Neural cell (in vitro differentiated cells): ENCODE data around the gene ERMAP. TPM values are rescaled to one million over a fixed set of nuclear protein-coding genes. Genes with fewer than 3 reads are reported as not detected.

Experiments
- H2AFZ ChIP-seq: fragments of 200-600, 300-800 bp; sonication (generic), shearing (Covaris generic); 2 replicates; pipeline ENCODE4 v1.6.0; 2014; ENCODE audit warnings: low read depth, mild to moderate bottlenecking, antibody characterized with exemption, low read length, moderate library complexity
- H3F3A ChIP-seq: fragments of 200-600 bp; shearing (Covaris generic); 2 replicates; pipeline ENCODE4 v1.6.1; 2016; ENCODE audit warnings: mild to moderate bottlenecking, moderate library complexity, mixed read lengths, antibody characterized with exemption, low read length; ENCODE audit not compliant: insufficient read depth, poor library complexity, severe bottlenecking
- H3K27ac ChIP-seq: fragments of 200-600, 300-800 bp; sonication (generic), shearing (Covaris generic); 2 replicates; pipeline ENCODE4 v1.5.1; 2014; ENCODE audit warnings: mild to moderate bottlenecking, low read length, moderate library complexity
- H3K27me3 ChIP-seq: fragments of 300-800, 200-600 bp; sonication (generic), shearing (Covaris generic); 2 replicates; pipeline ENCODE4 v1.6.0; 2014; ENCODE audit warnings: mild to moderate bottlenecking, low read depth, low read length, moderate library complexity; ENCODE audit not compliant: insufficient read depth
- H3K36me3 ChIP-seq: fragments of 300-800, 200-600 bp; sonication (generic), shearing (Covaris generic); 2 replicates; pipeline ENCODE4 v1.5.1; 2014; ENCODE audit warnings: mild to moderate bottlenecking, antibody characterized with exemption, low read length, moderate library complexity; ENCODE audit not compliant: insufficient read depth
- H3K4me2 ChIP-seq: fragments of 300-800, 200-600 bp; sonication (generic), shearing (Covaris generic); 2 replicates; pipeline ENCODE4 v1.6.0; 2014; ENCODE audit warnings: mild to moderate bottlenecking, low read length
- H3K4me3 ChIP-seq: fragments of 300-800, 200-600 bp; sonication (generic), shearing (Covaris generic); 2 replicates; pipeline ENCODE4 v1.5.1; 2014; ENCODE audit warnings: mild to moderate bottlenecking, low read length, moderate library complexity
- H3K79me2 ChIP-seq: fragments of 200-600 bp; shearing (Covaris generic); replicated peaks from 2 replicates; pipeline ENCODE4 v1.6.0; 2014; ENCODE audit warnings: mild to moderate bottlenecking, low read length, moderate library complexity; ENCODE audit not compliant: insufficient read depth
- H3K9ac ChIP-seq: fragments of 300-800, 200-600 bp; sonication (generic), shearing (Covaris generic); 2 replicates; pipeline ENCODE4 v1.6.1; 2016; ENCODE audit warnings: mild to moderate bottlenecking, low read length, mixed read lengths
- H3K9me2 ChIP-seq: fragments of 200-600 bp; shearing (Covaris generic); 2 replicates; pipeline ENCODE4 v1.6.1; 2016; ENCODE audit warnings: mild to moderate bottlenecking, low read length, mixed read lengths; ENCODE audit not compliant: insufficient read depth
- H3K9me3 ChIP-seq: fragments of 200-600, 300-800 bp; sonication (generic), shearing (Covaris generic); 2 replicates; pipeline ENCODE4 v1.6.1; 2016; ENCODE audit warnings: mild to moderate bottlenecking, mixed run types, low read length, moderate library complexity, mixed read lengths
- H4K20me1 ChIP-seq: fragments of 200-600 bp; shearing (Covaris generic); 2 replicates; pipeline ENCODE4 v1.6.1; 2016; ENCODE audit warnings: mild to moderate bottlenecking, mixed run types; ENCODE audit not compliant: insufficient read depth
- EP300 ChIP-seq: fragments of 450-650 bp; conservative IDR thresholded peaks from 2 replicates; pipeline ENCODE4 v1.6.1; 2014; ENCODE audit warnings: antibody characterized with exemption, mild to moderate bottlenecking, moderate library complexity; ENCODE audit not compliant: poor library complexity, severe bottlenecking
- EZH2 ChIP-seq: fragments of 200-600, 300-800 bp; shearing (Covaris generic), sonication (generic); IDR thresholded peaks from 2 replicates; pipeline ENCODE4 v1.6.1; 2014; ENCODE audit warnings: antibody characterized with exemption, low read length, borderline replicate concordance, mild to moderate bottlenecking; ENCODE audit not compliant: insufficient read depth, poor library complexity, severe bottlenecking
- MXI1 ChIP-seq: fragments of 450-650 bp; conservative IDR thresholded peaks from 2 replicates; pipeline ENCODE4 v1.6.1; 2014; ENCODE audit warnings: antibody characterized with exemption, mild to moderate bottlenecking; ENCODE audit not compliant: poor library complexity, severe bottlenecking
- POLR2AphosphoS5 ChIP-seq: IDR thresholded peaks from 2 replicates; pipeline ENCODE4 v1.6.1; 2012
- RAD21 ChIP-seq: fragments of 450-650 bp; conservative IDR thresholded peaks from 2 replicates; pipeline ENCODE4 v1.6.1; 2014; ENCODE audit warnings: antibody characterized with exemption, mild to moderate bottlenecking, moderate library complexity
- SMC3 ChIP-seq: fragments of 450-650 bp; conservative IDR thresholded peaks from 2 replicates; pipeline ENCODE4 v1.6.1; 2014; ENCODE audit warnings: antibody characterized with exemption, mild to moderate bottlenecking, moderate library complexity; ENCODE audit not compliant: poor library complexity
- TAF1 ChIP-seq: IDR thresholded peaks from 2 replicates; pipeline ENCODE4 v1.6.1; 2012; ENCODE audit warnings: low read depth
- polyA plus RNA-seq: library from polyadenylated mRNA; depleted of rRNA; stranded (reverse); fragments of >200 nt; gene quantifications from 2 replicates; pipeline ENCODE4 v1.2.3, GENCODE V29; 2014
- TF ChIP-seq, protein P1 (sequence below): fragments of 450-650 bp; IDR thresholded peaks from 2 replicates; pipeline ENCODE4 v1.5.1; 2014; ENCODE audit warnings: antibody characterized with exemption, mild to moderate bottlenecking, moderate library complexity; ENCODE audit not compliant: poor library complexity, severe bottlenecking
- TF ChIP-seq, protein P2 (sequence below): IDR thresholded peaks from 2 replicates; pipeline ENCODE4 v1.6.1; 2012; ENCODE audit warnings: borderline replicate concordance

Gene ERMAP
- polyA plus RNA-seq, 1 donor from 2014 or later, result 10.6 TPM

DNA sequence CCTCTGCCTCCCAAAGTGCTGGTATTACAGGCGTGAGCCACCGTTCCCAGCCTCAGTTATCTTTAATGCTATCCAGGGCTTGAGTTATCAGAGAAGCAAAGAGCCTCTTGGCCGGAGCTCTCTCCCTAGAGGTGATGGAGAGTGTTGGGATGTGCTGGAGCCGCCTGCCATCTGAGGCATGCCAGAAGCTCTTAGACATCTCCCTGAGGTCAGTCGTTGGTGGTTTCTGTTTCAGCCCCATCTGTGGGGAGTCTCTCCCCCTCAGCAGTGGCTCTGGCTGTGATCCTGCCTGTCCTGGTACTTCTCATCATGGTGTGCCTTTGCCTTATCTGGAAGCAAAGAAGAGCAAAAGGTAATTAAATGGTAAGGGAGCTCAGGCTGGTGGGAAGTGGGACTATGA lies 17.9 kb downstream of the ERMAP start:
- no peak for TF ChIP-seq POLR2AphosphoS5
- no peak for TF ChIP-seq MXI1
- TF ChIP-seq RAD21, result no peak
- TF ChIP-seq, protein P1, sequence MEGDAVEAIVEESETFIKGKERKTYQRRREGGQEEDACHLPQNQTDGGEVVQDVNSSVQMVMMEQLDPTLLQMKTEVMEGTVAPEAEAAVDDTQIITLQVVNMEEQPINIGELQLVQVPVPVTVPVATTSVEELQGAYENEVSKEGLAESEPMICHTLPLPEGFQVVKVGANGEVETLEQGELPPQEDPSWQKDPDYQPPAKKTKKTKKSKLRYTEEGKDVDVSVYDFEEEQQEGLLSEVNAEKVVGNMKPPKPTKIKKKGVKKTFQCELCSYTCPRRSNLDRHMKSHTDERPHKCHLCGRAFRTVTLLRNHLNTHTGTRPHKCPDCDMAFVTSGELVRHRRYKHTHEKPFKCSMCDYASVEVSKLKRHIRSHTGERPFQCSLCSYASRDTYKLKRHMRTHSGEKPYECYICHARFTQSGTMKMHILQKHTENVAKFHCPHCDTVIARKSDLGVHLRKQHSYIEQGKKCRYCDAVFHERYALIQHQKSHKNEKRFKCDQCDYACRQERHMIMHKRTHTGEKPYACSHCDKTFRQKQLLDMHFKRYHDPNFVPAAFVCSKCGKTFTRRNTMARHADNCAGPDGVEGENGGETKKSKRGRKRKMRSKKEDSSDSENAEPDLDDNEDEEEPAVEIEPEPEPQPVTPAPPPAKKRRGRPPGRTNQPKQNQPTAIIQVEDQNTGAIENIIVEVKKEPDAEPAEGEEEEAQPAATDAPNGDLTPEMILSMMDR, result no peak
- no peak for TF ChIP-seq EZH2
- TF ChIP-seq TAF1, result no peak
- TF ChIP-seq SMC3, result no peak
- TF ChIP-seq, protein P2, sequence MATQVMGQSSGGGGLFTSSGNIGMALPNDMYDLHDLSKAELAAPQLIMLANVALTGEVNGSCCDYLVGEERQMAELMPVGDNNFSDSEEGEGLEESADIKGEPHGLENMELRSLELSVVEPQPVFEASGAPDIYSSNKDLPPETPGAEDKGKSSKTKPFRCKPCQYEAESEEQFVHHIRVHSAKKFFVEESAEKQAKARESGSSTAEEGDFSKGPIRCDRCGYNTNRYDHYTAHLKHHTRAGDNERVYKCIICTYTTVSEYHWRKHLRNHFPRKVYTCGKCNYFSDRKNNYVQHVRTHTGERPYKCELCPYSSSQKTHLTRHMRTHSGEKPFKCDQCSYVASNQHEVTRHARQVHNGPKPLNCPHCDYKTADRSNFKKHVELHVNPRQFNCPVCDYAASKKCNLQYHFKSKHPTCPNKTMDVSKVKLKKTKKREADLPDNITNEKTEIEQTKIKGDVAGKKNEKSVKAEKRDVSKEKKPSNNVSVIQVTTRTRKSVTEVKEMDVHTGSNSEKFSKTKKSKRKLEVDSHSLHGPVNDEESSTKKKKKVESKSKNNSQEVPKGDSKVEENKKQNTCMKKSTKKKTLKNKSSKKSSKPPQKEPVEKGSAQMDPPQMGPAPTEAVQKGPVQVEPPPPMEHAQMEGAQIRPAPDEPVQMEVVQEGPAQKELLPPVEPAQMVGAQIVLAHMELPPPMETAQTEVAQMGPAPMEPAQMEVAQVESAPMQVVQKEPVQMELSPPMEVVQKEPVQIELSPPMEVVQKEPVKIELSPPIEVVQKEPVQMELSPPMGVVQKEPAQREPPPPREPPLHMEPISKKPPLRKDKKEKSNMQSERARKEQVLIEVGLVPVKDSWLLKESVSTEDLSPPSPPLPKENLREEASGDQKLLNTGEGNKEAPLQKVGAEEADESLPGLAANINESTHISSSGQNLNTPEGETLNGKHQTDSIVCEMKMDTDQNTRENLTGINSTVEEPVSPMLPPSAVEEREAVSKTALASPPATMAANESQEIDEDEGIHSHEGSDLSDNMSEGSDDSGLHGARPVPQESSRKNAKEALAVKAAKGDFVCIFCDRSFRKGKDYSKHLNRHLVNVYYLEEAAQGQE, result no peak
- TF ChIP-seq EP300, result no peak
- no peaks in the 10 kb centered on the region for H4K20me1 ChIP-seq
- H3K79me2 ChIP-seq, result no peaks in the 10 kb centered on the region
- H3K27me3 ChIP-seq, result no peaks in the 10 kb centered on the region
- no peaks in the 10 kb centered on the region for H3K36me3 ChIP-seq
- no peak overlapping the region for H3K4me2 ChIP-seq
- H3K27ac ChIP-seq, result no peak overlapping the region
- no peaks in the 10 kb centered on the region for H3F3A ChIP-seq
- no peak overlapping the region for H3K9ac ChIP-seq
- no peak overlapping the region for H3K4me3 ChIP-seq
- no peaks in the 10 kb centered on the region for H3K9me3 ChIP-seq
- no peak overlapping the region for H2AFZ ChIP-seq
- no peaks in the 10 kb centered on the region for H3K9me2 ChIP-seq

DNA sequence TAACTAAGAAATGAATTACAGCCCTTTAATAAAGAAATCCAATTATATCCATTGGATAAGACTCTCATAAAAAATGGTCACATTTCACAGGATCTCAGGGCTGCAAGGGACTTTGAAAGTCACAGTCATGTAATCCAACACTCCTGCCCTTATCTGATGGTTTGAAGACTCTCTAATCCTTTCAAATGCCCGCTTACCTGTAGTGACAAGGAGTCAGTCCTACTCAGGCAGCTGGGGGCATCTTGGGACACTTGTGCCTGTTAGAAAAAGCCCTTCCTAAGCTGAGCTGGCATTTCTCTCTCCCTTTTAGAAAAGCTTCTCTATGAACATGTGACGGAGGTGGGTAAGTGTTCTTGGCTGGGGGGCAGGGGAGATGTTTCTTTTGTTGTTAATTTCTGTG lies 18.5 kb downstream of the ERMAP start:
- no peaks in the 10 kb centered on the region for H3K27me3 ChIP-seq
- H3K27ac ChIP-seq, result no peak overlapping the region
- no peaks in the 10 kb centered on the region for H3K9me2 ChIP-seq
- H2AFZ ChIP-seq, result no peak overlapping the region
- H3K9ac ChIP-seq, result no peak overlapping the region
- no peaks in the 10 kb centered on the region for H3K79me2 ChIP-seq
- H3K4me3 ChIP-seq, result no peak overlapping the region
- TF ChIP-seq POLR2AphosphoS5 (no peak), EP300 (no peak), TAF1 (no peak), SMC3 (no peak), EZH2 (no peak), MXI1 (no peak)
- TF ChIP-seq, protein P2, result no peak
- H3K36me3 ChIP-seq, result no peaks in the 10 kb centered on the region
- H3K4me2 ChIP-seq, result no peak overlapping the region
- H3K9me3 ChIP-seq, result no peaks in the 10 kb centered on the region
- no peaks in the 10 kb centered on the region for H3F3A ChIP-seq
- no peaks in the 10 kb centered on the region for H4K20me1 ChIP-seq
